ENCODE results near the gene CNKSR3.

The CNKSR3 gene

GRCh38 chr6:154498340-154498934 is 12.0 kb downstream of the CNKSR3 start:
- TF ChIP-seq ZFP3 (CRISPR knock-in tag; IDR thresholded peaks at IDR 0.05) (no peak), ZC3H10 (CRISPR knock-in tag; IDR thresholded peaks at IDR 0.05) (no peak), ARNTL (CRISPR knock-in tag; IDR thresholded peaks at IDR 0.05; ENCODE audit: borderline replicate concordance, low read depth) (no peak), TCF4 (CRISPR knock-in tag; IDR thresholded peaks at IDR 0.05; ENCODE audit: borderline replicate concordance) (no peak), GLIS3 (CRISPR knock-in tag; IDR thresholded peaks at IDR 0.05) (no peak), ZNF565 (CRISPR knock-in tag; conservative IDR thresholded peaks at IDR 0.05; ENCODE audit: low read depth) (no peak), PATZ1 (CRISPR knock-in tag; IDR thresholded peaks at IDR 0.05; ENCODE audit: borderline replicate concordance) (no peak), BACH2 (CRISPR knock-in tag; IDR thresholded peaks at IDR 0.05; ENCODE audit: borderline replicate concordance) (no peak), ZNF70 (CRISPR knock-in tag; IDR thresholded peaks at IDR 0.05) (no peak)
- TF ChIP-seq, protein P1, sequence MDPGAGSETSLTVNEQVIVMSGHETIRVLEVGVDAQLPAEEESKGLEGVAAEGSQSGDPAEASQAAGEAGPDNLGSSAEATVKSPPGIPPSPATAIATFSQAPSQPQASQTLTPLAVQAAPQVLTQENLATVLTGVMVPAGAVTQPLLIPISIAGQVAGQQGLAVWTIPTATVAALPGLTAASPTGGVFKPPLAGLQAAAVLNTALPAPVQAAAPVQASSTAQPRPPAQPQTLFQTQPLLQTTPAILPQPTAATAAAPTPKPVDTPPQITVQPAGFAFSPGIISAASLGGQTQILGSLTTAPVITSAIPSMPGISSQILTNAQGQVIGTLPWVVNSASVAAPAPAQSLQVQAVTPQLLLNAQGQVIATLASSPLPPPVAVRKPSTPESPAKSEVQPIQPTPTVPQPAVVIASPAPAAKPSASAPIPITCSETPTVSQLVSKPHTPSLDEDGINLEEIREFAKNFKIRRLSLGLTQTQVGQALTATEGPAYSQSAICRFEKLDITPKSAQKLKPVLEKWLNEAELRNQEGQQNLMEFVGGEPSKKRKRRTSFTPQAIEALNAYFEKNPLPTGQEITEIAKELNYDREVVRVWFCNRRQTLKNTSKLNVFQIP (CRISPR knock-in tag; IDR thresholded peaks at IDR 0.05; ENCODE audit: borderline replicate concordance, low read depth) = no peak
- TF ChIP-seq, protein P2, sequence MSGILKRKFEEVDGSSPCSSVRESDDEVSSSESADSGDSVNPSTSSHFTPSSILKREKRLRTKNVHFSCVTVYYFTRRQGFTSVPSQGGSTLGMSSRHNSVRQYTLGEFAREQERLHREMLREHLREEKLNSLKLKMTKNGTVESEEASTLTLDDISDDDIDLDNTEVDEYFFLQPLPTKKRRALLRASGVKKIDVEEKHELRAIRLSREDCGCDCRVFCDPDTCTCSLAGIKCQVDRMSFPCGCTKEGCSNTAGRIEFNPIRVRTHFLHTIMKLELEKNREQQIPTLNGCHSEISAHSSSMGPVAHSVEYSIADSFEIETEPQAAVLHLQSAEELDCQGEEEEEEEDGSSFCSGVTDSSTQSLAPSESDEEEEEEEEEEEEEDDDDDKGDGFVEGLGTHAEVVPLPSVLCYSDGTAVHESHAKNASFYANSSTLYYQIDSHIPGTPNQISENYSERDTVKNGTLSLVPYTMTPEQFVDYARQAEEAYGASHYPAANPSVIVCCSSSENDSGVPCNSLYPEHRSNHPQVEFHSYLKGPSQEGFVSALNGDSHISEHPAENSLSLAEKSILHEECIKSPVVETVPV (CRISPR knock-in tag; IDR thresholded peaks at IDR 0.05) = no peak
- no peak for ATAC-seq

- no peak for ATAC-seq
- no peak for TF ChIP-seq PATZ1 (CRISPR knock-in tag; IDR thresholded peaks at IDR 0.05; ENCODE audit: borderline replicate concordance)
- no peak for TF ChIP-seq ARNTL (CRISPR knock-in tag; IDR thresholded peaks at IDR 0.05; ENCODE audit: borderline replicate concordance, low read depth)
- no peak for TF ChIP-seq CSDC2 (CRISPR knock-in tag; IDR thresholded peaks at IDR 0.05)
- TF ChIP-seq ZNF70 (CRISPR knock-in tag; IDR thresholded peaks at IDR 0.05) = no peak
- no peak for TF ChIP-seq ZFP30 (CRISPR knock-in tag; IDR thresholded peaks at IDR 0.05)
- no peak for TF ChIP-seq TCF4 (CRISPR knock-in tag; IDR thresholded peaks at IDR 0.05; ENCODE audit: borderline replicate concordance)
- TF ChIP-seq OSR1 (CRISPR knock-in tag; IDR thresholded peaks at IDR 0.05) = no peak
- TF ChIP-seq PPARA (CRISPR knock-in tag; IDR thresholded peaks at IDR 0.05; ENCODE audit: borderline replicate concordance) = no peak
- no peak for TF ChIP-seq TSHZ2 (CRISPR knock-in tag; IDR thresholded peaks at IDR 0.05)
- TF ChIP-seq ESRRG (CRISPR knock-in tag; IDR thresholded peaks at IDR 0.05) = no peak
- TF ChIP-seq, protein P2 (CRISPR knock-in tag; IDR thresholded peaks at IDR 0.05) = no peak
- no peak for TF ChIP-seq GLIS3 (CRISPR knock-in tag; IDR thresholded peaks at IDR 0.05)
- no peak for TF ChIP-seq TOX (CRISPR knock-in tag; IDR thresholded peaks at IDR 0.05; ENCODE audit: borderline replicate concordance)
- no peak for TF ChIP-seq ZNF565 (CRISPR knock-in tag; conservative IDR thresholded peaks at IDR 0.05; ENCODE audit: low read depth)
- TF ChIP-seq BACH2 (CRISPR knock-in tag; IDR thresholded peaks at IDR 0.05; ENCODE audit: borderline replicate concordance) = no peak
- TF ChIP-seq ISL1 (CRISPR knock-in tag; IDR thresholded peaks at IDR 0.05) = no peak
- no peak for TF ChIP-seq RARB (CRISPR knock-in tag; IDR thresholded peaks at IDR 0.05)
- no peak for TF ChIP-seq ZC3H10 (CRISPR knock-in tag; IDR thresholded peaks at IDR 0.05)
Observed at GRCh38 chr6:154496793-154497517, 13.5 kb downstream of the CNKSR3 start.

Measured in SK-N-SH treated with all-trans-retinoic acid at 6 μM for 48 hours (cell line).